AG04449 (cell line): Measurements from ENCODE around the gene RBL1.
"Not testable (repeated sequence)": the region's sequence is repeated elsewhere in the genome, so short reads cannot be mapped to it uniquely, and the experiment has no call there.

Experiments used
- CTCF ChIA-PET: fragments of 350-600 bp; formaldehyde crosslinking; extraction: SDS; loops from one replicate; lab custom pipeline; 2021; ENCODE audit warnings: antibody characterized with exemption; lab: Yijun Ruan, JAX
- POLR2A ChIA-PET: fragments of 400-600, 350-600 bp; formaldehyde crosslinking; extraction: SDS; loops from one replicate; lab custom pipeline; 2020; ENCODE audit warnings: antibody characterized with exemption, inconsistent platforms; lab: Yijun Ruan, JAX
- DNase-seq: peaks from one replicate; pipeline ENCODE4 v3.0.0-alpha.2; 2010; ENCODE audit warnings: low read depth, low spot score
- H3K4me3 ChIP-seq: 2 replicates; pipeline ENCODE4 v1.5.1; 2011; ENCODE audit warnings: low read depth, mild to moderate bottlenecking, control low read depth, low read length
- CTCF ChIP-seq: IDR thresholded peaks from one replicate; pipeline ENCODE4 v1.5.1; 2011; ENCODE audit warnings: mild to moderate bottlenecking, moderate library complexity, low read length, control low read depth, inconsistent platforms; ENCODE audit not compliant: insufficient read depth; ENCODE audit errors: missing control alignments

Gene RBL1

GRCh38 chr20:37066168-37066567 lies 29.6 kb downstream of the RBL1 start:
- no peak for DNase-seq
- ChIA-PET POLR2A (no interaction called here), CTCF (no interaction called here)
- no peak for TF ChIP-seq CTCF
- H3K4me3 ChIP-seq = no peak overlapping the region

- DNase-seq = no peak
- CTCF ChIA-PET = no interaction called here
- no peak overlapping the region for H3K4me3 ChIP-seq
- TF ChIP-seq CTCF = no peak
- POLR2A ChIA-PET = no interaction called here
Measured at GRCh38 chr20:37055276-37055675, 40.5 kb downstream of the RBL1 start.

GRCh38 chr20:37053230-37053950 lies 42.4 kb downstream of the RBL1 start:
- POLR2A ChIA-PET = no interaction called here
- CTCF ChIA-PET = no interaction called here
- peak; percentile 10 for DNase-seq
- H3K4me3 ChIP-seq = no peak overlapping the region
- no peak for TF ChIP-seq CTCF

GRCh38 chr20:37042986-37043972 lies 52.5 kb downstream of the RBL1 start:
- CTCF ChIA-PET = interaction anchor here (0.8 kb wide), 1 partner anchor 521 kb away, joined by 3 read pairs; no protein-coding TSS in a partner anchor
- POLR2A ChIA-PET = no interaction called here
- no peak for DNase-seq
- no peak overlapping the region for H3K4me3 ChIP-seq
- TF ChIP-seq CTCF = no peak

- H3K4me3 ChIP-seq, CTCF ChIA-PET, POLR2A ChIA-PET, DNase-seq: not testable (repeated sequence)
Measured at GRCh38 chr20:37039366-37039765, 56.4 kb downstream of the RBL1 start.

- H3K4me3 ChIP-seq = no peak overlapping the region
- DNase-seq = no peak
- ChIA-PET POLR2A (no interaction called here), CTCF (no interaction called here)
- no peak for TF ChIP-seq CTCF
Measured at GRCh38 chr20:37032077-37032476, 63.7 kb downstream of the RBL1 start.
